GM21423 (cell line): ENCODE data around the gene SMIM27.

Experiments
- ATAC-seq: cut with Tn5 transposase; IDR thresholded peaks from one replicate; pipeline ENCODE4 v1.9.1; 2021; ENCODE audit warnings: mild to moderate bottlenecking, moderate library complexity; ENCODE audit not compliant: unreplicated experiment

Gene SMIM27

GRCh38 chr9:32554107-32554506, 2.0 kb downstream of the SMIM27 start:
- ATAC-seq: no peak

DNA sequence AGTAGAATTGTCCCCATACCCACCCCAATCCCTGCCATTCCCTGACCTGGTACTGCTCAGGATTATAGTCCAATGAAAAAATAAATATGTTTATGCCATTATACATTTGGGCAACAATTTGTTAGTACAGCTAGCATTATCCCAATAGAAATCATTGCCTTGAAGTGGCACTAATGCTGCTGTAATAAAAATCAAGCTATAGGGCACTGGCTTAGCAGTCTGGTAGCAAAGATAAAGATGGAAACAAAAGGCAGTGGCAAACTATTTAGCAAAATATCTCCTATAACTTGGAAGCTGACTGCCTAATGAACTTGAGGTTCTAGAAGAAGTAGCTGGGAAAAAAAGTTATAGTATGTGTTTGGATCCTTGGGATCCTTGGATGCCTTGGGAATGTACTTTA, 2.5 kb downstream of the SMIM27 start:
- ATAC-seq: no peak

- ATAC-seq: no peak
Observed at GRCh38 chr9:32558408-32558934, 6.3 kb downstream of the SMIM27 start.

DNA sequence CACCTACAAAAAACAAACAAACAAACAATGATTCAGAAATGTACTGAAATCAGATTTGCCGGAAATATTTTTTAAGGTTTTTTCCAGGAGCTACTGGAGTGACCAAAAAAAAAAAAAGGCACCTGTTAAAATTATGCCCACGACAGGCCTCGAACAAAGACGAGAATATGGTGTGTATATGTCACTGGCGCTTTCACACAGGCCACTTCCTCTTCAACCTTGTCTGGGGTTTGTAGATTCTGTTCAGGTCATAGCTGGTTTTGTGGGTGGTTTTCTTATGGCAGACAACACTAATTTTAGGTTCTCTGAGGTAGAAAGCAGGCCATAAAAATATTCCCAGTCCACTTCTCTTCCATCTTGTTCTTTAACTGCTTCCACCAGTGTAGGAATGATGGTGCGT, 13.8 kb downstream of the SMIM27 start:
- no peak for ATAC-seq

- ATAC-seq: no peak
Observed at GRCh38 chr9:32566770-32567169, 14.6 kb downstream of the SMIM27 start.

GRCh38 chr9:32570262-32570661, 18.1 kb downstream of the SMIM27 start:
- ATAC-seq: no peak

GRCh38 chr9:32571969-32572899, 20.1 kb downstream of the SMIM27 start:
- ATAC-seq: peak; percentile 90

- peak; percentile 89 for ATAC-seq
Observed at GRCh38 chr9:32572900-32573523, 20.9 kb downstream of the SMIM27 start, which contains the start of gene NDUFB6. TSS of gene NDUFB6 (minus strand) at chr9:32573159. CDS start at chr9:32573060, 99 bp downstream.

GRCh38 chr9:32573821-32574220, 21.7 kb downstream of the SMIM27 start:
- ATAC-seq: no peak

DNA sequence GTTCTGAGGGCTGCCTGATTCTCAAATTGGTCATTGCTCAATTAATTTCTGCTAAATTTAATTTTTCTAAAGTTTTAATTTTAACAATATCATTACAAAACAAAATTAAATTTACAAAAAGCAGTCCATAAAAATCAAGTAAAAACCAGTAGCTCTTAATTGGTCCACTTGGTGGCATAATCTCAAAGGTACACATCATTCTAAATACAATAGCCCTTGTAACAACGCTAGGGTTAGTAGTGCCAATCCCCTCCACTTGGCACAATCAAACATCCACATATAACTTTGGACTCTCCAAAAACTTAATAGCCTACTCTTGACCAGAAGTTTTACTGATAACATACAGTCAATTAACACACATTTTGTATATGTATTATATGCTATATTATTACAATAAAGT, 22.7 kb downstream of the SMIM27 start:
- ATAC-seq: no peak

GRCh38 chr9:32577316-32577715, 25.2 kb downstream of the SMIM27 start:
- ATAC-seq: no peak

GRCh38 chr9:32578976-32579375, 26.8 kb downstream of the SMIM27 start:
- ATAC-seq: no peak

DNA sequence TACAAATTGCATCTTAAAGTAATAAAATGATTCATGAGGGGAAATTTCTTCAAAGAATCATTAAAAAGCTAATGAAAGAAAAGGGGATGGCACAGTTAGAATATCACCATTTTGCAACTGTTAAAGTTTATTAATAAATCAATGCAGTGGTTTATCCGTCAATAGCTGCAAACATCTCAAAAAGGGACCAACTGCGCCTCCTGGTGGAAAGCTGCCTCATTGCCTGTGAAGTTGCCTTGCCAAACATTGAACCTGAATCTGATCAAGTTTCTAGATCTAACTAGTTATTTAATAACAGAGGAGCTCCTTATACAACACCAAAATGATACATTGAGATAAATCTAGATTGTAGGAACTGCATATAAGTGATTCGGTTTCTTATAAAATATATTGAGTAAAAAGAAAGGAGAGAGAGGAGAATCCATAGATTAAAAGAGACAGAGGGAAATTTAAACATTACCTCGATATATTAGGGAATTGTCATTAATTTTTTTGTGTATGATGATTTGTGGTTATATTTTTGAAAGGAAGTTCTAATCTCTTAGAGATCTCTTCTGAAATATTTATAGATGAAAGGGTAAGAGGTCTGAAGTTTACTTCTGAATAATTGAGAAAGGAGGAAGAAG, 27.7 kb downstream of the SMIM27 start:
- ATAC-seq: no peak

GRCh38 chr9:32580631-32581300, 28.6 kb downstream of the SMIM27 start:
- no peak for ATAC-seq

DNA sequence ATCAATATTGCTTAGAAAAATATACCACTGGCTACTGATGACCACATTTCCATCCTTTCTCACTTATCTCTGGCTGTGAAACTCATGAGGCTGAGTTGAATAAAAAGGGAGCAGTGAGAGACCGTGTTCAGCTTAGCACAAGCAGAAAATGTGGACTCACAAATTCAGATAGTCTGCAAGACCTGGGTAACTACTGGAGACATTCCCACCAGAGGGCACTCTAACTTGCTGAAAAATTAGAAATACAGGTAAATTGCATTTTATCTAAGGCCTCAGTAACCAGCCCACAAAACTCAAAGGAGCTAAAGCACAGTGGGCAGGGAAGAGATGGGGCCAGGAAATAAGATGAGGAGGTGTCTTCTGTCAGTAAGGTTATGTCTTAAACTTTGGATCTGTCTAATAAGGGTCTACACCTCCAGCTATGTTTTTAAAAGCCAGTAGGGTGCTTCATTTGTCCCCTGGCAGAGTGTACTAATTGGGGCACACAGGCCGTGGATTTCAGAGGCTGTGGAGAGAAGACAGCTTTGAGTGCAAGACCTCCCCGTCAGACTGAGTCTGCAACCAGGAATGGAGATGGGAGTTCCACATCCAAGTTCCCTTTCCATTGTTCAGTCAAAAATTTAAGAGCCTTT, 29.5 kb downstream of the SMIM27 start:
- no peak for ATAC-seq

DNA sequence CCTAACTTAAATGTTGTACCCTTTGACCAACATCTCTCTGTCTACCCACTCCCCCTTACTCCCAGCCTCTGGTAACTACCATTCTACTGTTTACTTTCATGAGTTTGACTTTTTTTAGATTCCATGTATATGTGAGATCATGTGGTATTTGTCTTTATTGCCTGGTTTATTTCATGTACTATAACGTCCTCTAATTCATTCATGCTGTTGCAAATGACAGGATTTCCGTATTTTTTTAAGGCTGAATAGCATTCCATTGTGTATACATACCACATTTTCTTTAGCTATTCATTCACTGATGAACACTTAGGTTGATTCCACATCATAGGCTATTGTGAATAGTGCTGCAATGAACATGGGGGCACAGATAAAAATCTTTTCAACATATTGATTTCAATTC, 32.7 kb downstream of the SMIM27 start:
- ATAC-seq: no peak

DNA sequence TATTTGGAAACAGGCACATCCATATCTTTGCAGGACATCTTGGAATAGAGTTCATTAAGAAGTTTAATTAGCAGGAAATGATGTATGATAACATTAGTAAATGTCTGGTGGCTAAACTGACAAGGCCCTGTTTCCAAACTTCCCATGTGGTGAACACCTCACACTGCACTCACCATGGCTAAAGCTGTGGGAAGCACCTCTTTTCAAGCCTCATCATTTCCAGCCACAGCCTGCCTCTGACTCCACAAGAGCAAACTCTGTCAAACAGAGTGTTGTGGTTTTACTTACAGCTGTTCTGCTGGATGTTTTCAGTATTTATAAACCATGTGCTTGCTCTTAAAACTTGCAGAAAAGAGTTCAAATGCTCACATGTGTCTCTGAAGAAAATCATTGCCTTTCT, 35.8 kb downstream of the SMIM27 start:
- ATAC-seq: no peak

DNA sequence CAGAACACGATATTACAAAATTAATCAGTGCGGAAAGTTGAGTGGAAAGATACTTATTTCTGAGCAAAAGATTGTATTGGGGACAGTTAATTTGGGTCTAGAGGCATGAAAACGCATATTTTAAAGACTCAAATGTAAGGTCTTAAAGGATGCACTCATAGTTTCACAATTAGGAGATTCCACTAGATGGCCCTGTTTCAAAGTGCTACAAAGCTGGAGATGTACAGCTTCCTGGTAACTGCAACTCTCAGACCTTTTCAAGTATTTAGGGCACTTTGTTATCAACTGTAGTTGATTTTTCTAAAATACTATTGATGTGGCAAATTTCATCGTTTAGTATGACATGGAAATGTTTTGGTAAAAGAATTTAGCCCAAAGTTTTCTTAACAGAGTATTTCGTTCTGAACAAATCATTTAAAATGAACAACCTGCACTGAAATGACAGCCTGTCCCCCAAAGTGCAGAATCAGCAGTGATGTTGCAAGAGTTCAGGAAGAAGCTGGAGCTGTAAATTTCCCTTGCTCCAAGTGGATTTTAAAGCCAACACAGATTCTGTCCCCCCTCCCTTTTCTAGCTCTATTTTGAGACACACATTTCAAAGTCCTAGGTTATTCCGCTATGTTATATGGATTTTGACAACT, 37.1 kb downstream of the SMIM27 start:
- peak; percentile 65 for ATAC-seq

- no peak for ATAC-seq
Observed at GRCh38 chr9:32590476-32590875, 38.3 kb downstream of the SMIM27 start.

DNA sequence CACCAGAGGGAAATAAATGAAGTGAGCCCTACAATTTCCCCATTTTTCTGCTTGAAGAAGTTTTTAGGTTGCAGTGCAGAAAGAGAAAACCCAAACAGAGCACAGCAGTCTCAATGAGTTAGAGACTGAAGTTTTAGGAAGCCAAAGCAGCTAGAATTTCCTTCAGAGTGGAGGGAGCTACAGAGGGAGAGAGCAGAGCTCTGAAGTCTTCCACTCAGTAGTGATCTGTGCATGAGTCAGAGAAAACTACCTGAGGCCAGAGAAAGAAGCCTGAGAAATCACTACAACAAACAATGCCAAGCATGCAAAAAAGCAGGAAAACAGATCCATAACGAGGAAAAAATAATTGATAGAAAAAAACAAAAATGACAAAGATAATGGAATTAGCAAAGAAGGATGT, 38.8 kb downstream of the SMIM27 start:
- no peak for ATAC-seq
